Measurements from ENCODE around the gene TLR2.

DNA sequence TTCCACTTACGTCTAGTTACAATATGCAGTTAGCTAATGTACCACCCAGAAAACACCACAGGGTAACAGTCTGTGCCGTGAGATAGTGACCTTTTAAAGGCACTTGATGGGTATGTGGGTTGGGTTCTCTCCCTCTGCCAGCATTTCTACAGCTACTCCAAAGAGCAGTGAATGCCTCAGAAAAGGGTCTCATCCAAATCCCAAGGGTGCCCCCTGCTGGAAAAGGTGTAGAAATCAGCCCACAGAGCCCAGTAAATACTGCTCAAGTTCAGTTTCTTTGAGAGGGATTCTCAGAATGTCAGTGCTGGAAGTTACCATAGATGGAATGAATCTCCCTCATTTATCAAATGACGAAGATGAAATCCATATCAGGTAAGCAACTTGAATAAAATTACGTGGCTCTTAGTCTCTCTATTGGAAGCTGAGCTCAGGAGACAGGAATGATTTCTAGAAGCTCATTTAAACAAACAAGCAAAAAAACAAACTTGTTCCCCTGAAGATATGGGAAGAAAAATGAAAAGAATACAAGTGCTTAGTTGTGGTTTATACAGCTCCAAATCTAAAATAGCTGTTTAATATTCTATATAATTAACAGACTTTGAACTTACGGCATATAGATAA, 66.2 kb downstream of the TLR2 start:
- TF ChIP-seq GATA2 (IDR thresholded peaks at IDR 0.05; ENCODE audit: low read depth, low read length) (no peak), GATA3 (IDR thresholded peaks at IDR 0.05; ENCODE audit: low read depth, low read length) (no peak)
